OCI-LY1 (cell line): ENCODE data around the gene AFAP1L2.

Experiments used
- CTCF ChIP-seq: fragments of 200-600 bp; sonication (generic), shearing (Covaris generic); IDR thresholded peaks from 2 replicates; pipeline ENCODE4 v1.5.1; 2017; ENCODE audit warnings: mild to moderate bottlenecking, antibody characterized with exemption, low read length, moderate library complexity, mixed read lengths
- EZH2 ChIP-seq: fragments of 200-600 bp; sonication (generic), shearing (Covaris generic); IDR thresholded peaks from 2 replicates; pipeline ENCODE4 v1.8.0; 2017; ENCODE audit warnings: borderline replicate concordance, mixed run types, mild to moderate bottlenecking, antibody characterized with exemption, low read length, moderate library complexity, mixed read lengths

GRCh38 chr10:114250236-114250635 is 154.1 kb downstream of the AFAP1L2 start:
- no peak for TF ChIP-seq CTCF
- no peak for TF ChIP-seq EZH2
